Ectodermal cell (in vitro differentiated cells): ENCODE results near the gene AAK1.
"Not testable (repeated sequence)": the region's sequence is repeated elsewhere in the genome, so short reads cannot be mapped to it uniquely, and the experiment has no call there.

Experiments
- H3K27ac ChIP-seq: 2 replicates; pipeline ENCODE4 v1.7.0; 2013; ENCODE audit warnings: mild to moderate bottlenecking, low read depth, low read length; ENCODE audit not compliant: insufficient read depth, poor library complexity, severe bottlenecking
- H3K27me3 ChIP-seq: 2 replicates; pipeline ENCODE4 v1.7.0; 2013; ENCODE audit warnings: mild to moderate bottlenecking, low read length; ENCODE audit not compliant: insufficient read depth, control insufficient read depth, poor library complexity, severe bottlenecking
- H3K36me3 ChIP-seq: one replicate; pipeline ENCODE4 v1.7.0; 2013; ENCODE audit warnings: low read length; ENCODE audit not compliant: control insufficient read depth, insufficient read depth
- H3K4me1 ChIP-seq: one replicate; pipeline ENCODE4 v1.7.0; 2013; ENCODE audit warnings: low read length; ENCODE audit not compliant: control insufficient read depth, insufficient read depth
- H3K4me3 ChIP-seq: 2 replicates; pipeline ENCODE4 v1.7.0; 2013; ENCODE audit warnings: low read depth, low read length, control low read depth; ENCODE audit not compliant: insufficient read depth
- H3K9me3 ChIP-seq: 2 replicates; pipeline ENCODE4 v1.7.0; 2013; ENCODE audit warnings: mild to moderate bottlenecking, low read length, moderate library complexity; ENCODE audit not compliant: control insufficient read depth
- WGBS, 2 experiments: methylation state at CpG; one replicate each; pipeline ENCODE4 v1.1.7; 2013; ENCODE audit warnings: missing lambda C conversion rate in 2 of 2; 5-methylcytosine and 5-hydroxymethylcytosine counted together

Gene AAK1

GRCh38 chr2:69454976-69455375 lies 188.6 kb downstream of the AAK1 start:
- 95 to 97% methylated on average over 2 of the region's 2 CpGs for whole genome bisulfite sequencing, 2 experiments
- H3K27me3 ChIP-seq: no peaks in the 10 kb centered on the region
- H3K36me3 ChIP-seq: no peaks in the 10 kb centered on the region
- no peak overlapping the region for H3K4me3 ChIP-seq
- no peaks in the 10 kb centered on the region for H3K4me1 ChIP-seq
- H3K27ac ChIP-seq: no peak overlapping the region
- H3K9me3 ChIP-seq: no peaks in the 10 kb centered on the region

DNA sequence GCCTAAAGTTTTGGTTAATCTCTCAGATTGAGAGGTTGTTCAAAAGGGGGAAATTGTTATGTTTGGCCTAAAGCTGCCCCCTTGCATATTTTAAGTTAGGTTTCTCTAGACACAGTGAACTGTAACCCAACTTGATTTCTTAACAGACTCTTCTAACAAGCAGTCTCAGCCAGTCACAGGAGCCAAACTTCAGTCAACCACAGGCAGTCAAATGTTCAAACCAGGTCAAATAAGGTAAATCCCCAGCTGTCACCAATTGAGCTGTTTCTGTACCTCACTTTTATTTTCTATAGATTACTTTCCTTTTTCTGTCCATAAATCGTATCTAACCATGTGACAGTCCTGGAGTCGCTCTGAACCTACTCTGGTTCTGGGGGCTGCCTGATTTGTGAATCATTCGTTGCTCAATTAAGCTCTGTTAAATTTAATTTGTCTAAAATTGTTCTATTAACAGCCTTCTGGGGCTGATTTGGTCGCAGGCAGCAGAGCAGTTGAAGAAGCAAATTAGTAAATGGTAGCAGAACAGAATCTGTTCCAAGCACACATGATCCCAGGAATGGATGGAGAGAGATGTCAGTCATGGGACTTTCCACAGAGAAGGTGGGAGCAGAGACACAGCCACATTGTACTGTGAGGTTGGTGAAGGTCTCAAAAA lies 189.9 kb downstream of the AAK1 start:
- no peak overlapping the region for H3K4me3 ChIP-seq
- no peak overlapping the region for H3K27ac ChIP-seq
- H3K4me1 ChIP-seq: no peaks in the 10 kb centered on the region
- H3K36me3 ChIP-seq: no peaks in the 10 kb centered on the region
- H3K27me3 ChIP-seq: no peaks in the 10 kb centered on the region
- 92 to 94% methylated on average over 4 of the region's 4 CpGs for WGBS, 2 experiments
- H3K9me3 ChIP-seq: no peaks in the 10 kb centered on the region

GRCh38 chr2:69452687-69453086 lies 190.9 kb downstream of the AAK1 start:
- no peaks in the 10 kb centered on the region for H3K4me1 ChIP-seq
- H3K27me3 ChIP-seq: no peaks in the 10 kb centered on the region
- no peaks in the 10 kb centered on the region for H3K9me3 ChIP-seq
- H3K36me3 ChIP-seq: no peaks in the 10 kb centered on the region
- WGBS, 2 experiments: 94 to 96% methylated on average over 3 of the region's 3 CpGs
- H3K4me3 ChIP-seq: no peak overlapping the region
- H3K27ac ChIP-seq: no peak overlapping the region

- Histone ChIP-seq H3K4me3 (no peak overlapping the region), H3K4me1 (no peaks in the 10 kb centered on the region), H3K27me3 (no peaks in the 10 kb centered on the region), H3K27ac (no peak overlapping the region), H3K9me3 (no peaks in the 10 kb centered on the region), H3K36me3 (no peaks in the 10 kb centered on the region)
- WGBS, 2 experiments: 28 to 36% methylated on average over 6 of the region's 6 CpGs
Measured at GRCh38 chr2:69450735-69451416, 192.7 kb downstream of the AAK1 start.

- Histone ChIP-seq H3K27me3 (no peaks in the 10 kb centered on the region), H3K27ac (no peak overlapping the region), H3K9me3 (no peaks in the 10 kb centered on the region), H3K36me3 (no peaks in the 10 kb centered on the region), H3K4me1 (no peaks in the 10 kb centered on the region), H3K4me3 (no peak overlapping the region)
- 94 to 95% methylated on average over 5 of the region's 5 CpGs for WGBS, 2 experiments
Measured at GRCh38 chr2:69449906-69450305, 193.6 kb downstream of the AAK1 start.

DNA sequence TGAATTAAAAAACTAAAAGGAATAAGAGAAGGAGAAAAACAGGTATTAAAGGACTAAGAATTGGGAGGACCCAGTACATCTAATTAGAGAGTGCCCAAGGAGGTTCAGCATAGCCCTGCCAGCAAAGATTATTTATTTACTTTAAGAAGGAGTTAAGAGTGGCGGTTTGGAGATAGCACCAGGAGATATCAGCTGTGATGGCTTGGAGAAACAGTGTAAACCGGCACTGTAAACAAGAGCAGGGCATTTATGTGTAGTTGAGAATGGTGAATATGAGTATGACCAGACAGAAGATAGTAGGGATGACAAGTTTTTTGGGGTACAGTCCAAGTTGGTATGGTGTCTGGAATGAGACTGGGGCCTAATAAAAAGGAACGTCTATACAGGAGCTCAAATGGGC lies 199.9 kb downstream of the AAK1 start:
- not testable (repeated sequence) for H3K9me3 ChIP-seq, H3K27ac ChIP-seq, H3K4me1 ChIP-seq, H3K27me3 ChIP-seq, H3K4me3 ChIP-seq, H3K36me3 ChIP-seq
- 93 to 96% methylated on average over 3 of the region's 3 CpGs for WGBS, 2 experiments

DNA sequence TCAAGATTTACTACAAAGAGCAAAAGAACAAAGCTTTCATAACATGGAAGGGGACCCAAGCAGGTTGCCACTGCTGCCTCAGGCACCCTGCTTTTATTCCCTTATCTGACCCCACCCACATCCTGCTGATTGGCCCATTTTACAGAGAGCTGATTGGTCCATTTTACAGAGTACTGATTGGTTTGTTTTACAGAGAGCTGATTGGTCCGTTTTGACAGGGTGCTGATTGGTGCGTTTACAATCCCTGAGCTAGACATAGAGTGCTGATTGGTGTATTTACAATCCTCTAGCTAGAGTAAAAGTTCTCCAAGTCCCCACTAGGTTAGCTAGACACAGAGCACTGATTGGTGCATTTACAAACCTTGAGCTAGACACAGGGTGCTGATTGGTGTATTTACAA lies 204.0 kb downstream of the AAK1 start:
- not testable (repeated sequence) for H3K27me3 ChIP-seq, H3K4me3 ChIP-seq, H3K36me3 ChIP-seq, H3K27ac ChIP-seq, H3K9me3 ChIP-seq
- 93 to 100% methylated on average over 2 of the region's 2 CpGs for WGBS, 2 experiments
- H3K4me1 ChIP-seq: peaks cover 11% of the 10 kb centered on the region

GRCh38 chr2:69438580-69438979 lies 205.0 kb downstream of the AAK1 start:
- no peaks in the 10 kb centered on the region for H3K27me3 ChIP-seq

DNA sequence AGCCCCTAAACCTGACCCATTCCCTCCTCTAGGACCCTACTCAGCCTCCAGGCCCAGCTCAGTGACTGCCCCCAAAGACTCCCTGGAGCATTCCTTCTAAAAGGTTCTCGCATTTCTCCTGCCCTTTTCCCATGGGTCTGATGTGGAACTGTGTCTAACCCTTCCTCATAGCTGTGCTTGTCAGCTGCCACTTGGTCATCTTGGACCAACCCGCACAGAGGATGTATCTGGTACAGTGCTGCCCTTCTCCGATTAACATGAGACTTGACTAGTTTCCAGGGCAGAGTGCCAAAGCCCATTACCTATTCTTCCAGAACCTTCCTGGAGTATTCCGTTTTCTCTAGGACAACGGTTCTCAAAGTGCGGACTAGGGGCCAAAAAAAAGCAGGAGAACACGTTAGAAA lies 205.8 kb downstream of the AAK1 start:
- no peaks in the 10 kb centered on the region for H3K36me3 ChIP-seq
- H3K4me1 ChIP-seq: peaks cover 11% of the 10 kb centered on the region
- H3K27me3 ChIP-seq: no peaks in the 10 kb centered on the region
- 90 to 91% methylated on average over 7 of the region's 7 CpGs for WGBS, 2 experiments
- H3K9me3 ChIP-seq: no peaks in the 10 kb centered on the region
- H3K4me3 ChIP-seq: peak overlapping the region; percentile 90
- peak overlapping the region; percentile 83 for H3K27ac ChIP-seq

More at GRCh38 chr2:69438580-69438979, 205.0 kb downstream of the AAK1 start:
- no peak overlapping the region for H3K27ac ChIP-seq
- 92 to 97% methylated on average over 6 of the region's 6 CpGs for WGBS, 2 experiments
- H3K36me3 ChIP-seq: no peaks in the 10 kb centered on the region
- peaks cover 11% of the 10 kb centered on the region for H3K4me1 ChIP-seq
- H3K4me3 ChIP-seq: no peak overlapping the region
- H3K9me3 ChIP-seq: no peaks in the 10 kb centered on the region

- H3K27me3 ChIP-seq: no peaks in the 10 kb centered on the region
- H3K4me3 ChIP-seq: peak within 1 kb of the TSS; percentile 90
- no peaks in the 10 kb centered on the region for H3K9me3 ChIP-seq
- no peaks in the 10 kb centered on the region for H3K36me3 ChIP-seq
- H3K4me1 ChIP-seq: peaks cover 11% of the 10 kb centered on the region
- H3K27ac ChIP-seq: peak within 1 kb of the TSS; percentile 83
- WGBS, 2 experiments: 4 to 5% methylated on average over 60 of the region's 60 CpGs
Measured at GRCh38 chr2:69436938-69437750, 206.4 kb downstream of the AAK1 start, which contains the start of gene NFU1. Gene NFU1, minus strand, starts transcription at chr2:69437435. Its CDS starts 13 bp downstream, at chr2:69437422.
